ENCODE data around the gene TET1.
A peak's percentile ranks its signal among the peaks of the same experiment; 100 is the strongest.
"Not testable (repeated sequence)": the region's sequence is repeated elsewhere in the genome, so short reads cannot be mapped to it uniquely, and the experiment has no call there.

TET1 gene

GRCh38 chr10:68560186-68560942 is at the start of gene TET1:
Gene TET1, plus strand, starts transcription at chr10:68560337. Its CDS starts 12,002 bp downstream, at chr10:68572339.
- no peaks in the 10 kb centered on the region for H3K36me3 Mint-ChIP-seq (ENCODE audit: low read depth)
- peak within 1 kb of the TSS; percentile 68 for H3K4me3 Mint-ChIP-seq
- H3K9me3 Mint-ChIP-seq = no peaks in the 10 kb centered on the region
- no peak within 1 kb of the TSS for H3K27ac Mint-ChIP-seq
- peak; percentile 54 for DNase-seq
- peaks cover 63% of the 10 kb centered on the region for H3K27me3 Mint-ChIP-seq
- H3K4me1 Mint-ChIP-seq (ENCODE audit: low read depth) = peaks cover 23% of the 10 kb centered on the region

- Mint-ChIP-seq H3K27ac (peak overlapping the region; percentile 10), H3K36me3 (ENCODE audit: low read depth) (peaks cover 54% of the 10 kb centered on the region)
- not testable (repeated sequence) for H3K4me3 Mint-ChIP-seq; H3K9me3 Mint-ChIP-seq; H3K27me3 Mint-ChIP-seq; DNase-seq; H3K4me1 Mint-ChIP-seq (ENCODE audit: low read depth)
These were observed 43.9 kb upstream of the TET1 start for GRCh38 chr10:68516216-68516615.

GRCh38 chr10:68516766-68517165 is 43.4 kb upstream of the TET1 start:
- Mint-ChIP-seq H3K27me3 (no peaks in the 10 kb centered on the region), H3K4me1 (ENCODE audit: low read depth) (peaks cover 9% of the 10 kb centered on the region), H3K27ac (peak overlapping the region; percentile 38), H3K36me3 (ENCODE audit: low read depth) (peaks cover 50% of the 10 kb centered on the region), H3K9me3 (no peaks in the 10 kb centered on the region), H3K4me3 (no peak overlapping the region)
- DNase-seq = no peak

- peak overlapping the region; percentile 38 for H3K27ac Mint-ChIP-seq
- no peak for DNase-seq
- no peaks in the 10 kb centered on the region for H3K27me3 Mint-ChIP-seq
- no peak overlapping the region for H3K4me3 Mint-ChIP-seq
- peaks cover 54% of the 10 kb centered on the region for H3K36me3 Mint-ChIP-seq (ENCODE audit: low read depth)
- H3K9me3 Mint-ChIP-seq = no peaks in the 10 kb centered on the region
- peaks cover 9% of the 10 kb centered on the region for H3K4me1 Mint-ChIP-seq (ENCODE audit: low read depth)
These were observed 42.9 kb upstream of the TET1 start for GRCh38 chr10:68517188-68517587.

- H3K27me3 Mint-ChIP-seq; H3K4me3 Mint-ChIP-seq; H3K9me3 Mint-ChIP-seq; DNase-seq; H3K27ac Mint-ChIP-seq; H3K4me1 Mint-ChIP-seq (ENCODE audit: low read depth): not testable (repeated sequence)
- H3K36me3 Mint-ChIP-seq (ENCODE audit: low read depth) = peaks cover 50% of the 10 kb centered on the region
These were observed 41.5 kb upstream of the TET1 start for GRCh38 chr10:68518609-68519008.

GRCh38 chr10:68525490-68526038 is 34.6 kb upstream of the TET1 start:
- not testable (repeated sequence) for H3K4me3 Mint-ChIP-seq

GRCh38 chr10:68526634-68527307 is 33.4 kb upstream of the TET1 start:
- no peaks in the 10 kb centered on the region for H3K27me3 Mint-ChIP-seq
- DNase-seq = no peak
- no peaks in the 10 kb centered on the region for H3K9me3 Mint-ChIP-seq
- peak overlapping the region; percentile 90 for H3K27ac Mint-ChIP-seq
- peaks cover 7% of the 10 kb centered on the region for H3K4me1 Mint-ChIP-seq (ENCODE audit: low read depth)
- H3K36me3 Mint-ChIP-seq (ENCODE audit: low read depth) = peaks cover 15% of the 10 kb centered on the region
- H3K4me3 Mint-ChIP-seq = peak overlapping the region; percentile 89

More at GRCh38 chr10:68525490-68526038, 34.6 kb upstream of the TET1 start:
- not testable (repeated sequence) for H3K4me1 Mint-ChIP-seq (ENCODE audit: low read depth); DNase-seq; H3K9me3 Mint-ChIP-seq; H3K27me3 Mint-ChIP-seq; H3K27ac Mint-ChIP-seq
- H3K36me3 Mint-ChIP-seq (ENCODE audit: low read depth) = peaks cover 21% of the 10 kb centered on the region

- no peaks in the 10 kb centered on the region for H3K27me3 Mint-ChIP-seq
- H3K4me3 Mint-ChIP-seq = no peak overlapping the region
- no peaks in the 10 kb centered on the region for H3K36me3 Mint-ChIP-seq (ENCODE audit: low read depth)
- H3K9me3 Mint-ChIP-seq = no peaks in the 10 kb centered on the region
- no peak overlapping the region for H3K27ac Mint-ChIP-seq
- no peak for DNase-seq
- no peaks in the 10 kb centered on the region for H3K4me1 Mint-ChIP-seq (ENCODE audit: low read depth)
These were observed 23.2 kb upstream of the TET1 start for GRCh38 chr10:68536973-68537372.

GRCh38 chr10:68537796-68538195 is 22.3 kb upstream of the TET1 start:
- no peaks in the 10 kb centered on the region for H3K27me3 Mint-ChIP-seq
- no peak overlapping the region for H3K4me3 Mint-ChIP-seq
- no peaks in the 10 kb centered on the region for H3K4me1 Mint-ChIP-seq (ENCODE audit: low read depth)
- H3K36me3 Mint-ChIP-seq (ENCODE audit: low read depth) = no peaks in the 10 kb centered on the region
- no peak for DNase-seq
- no peak overlapping the region for H3K27ac Mint-ChIP-seq
- no peaks in the 10 kb centered on the region for H3K9me3 Mint-ChIP-seq

- H3K4me3 Mint-ChIP-seq = no peak overlapping the region
- H3K4me1 Mint-ChIP-seq (ENCODE audit: low read depth) = no peaks in the 10 kb centered on the region
- no peaks in the 10 kb centered on the region for H3K36me3 Mint-ChIP-seq (ENCODE audit: low read depth)
- no peak overlapping the region for H3K27ac Mint-ChIP-seq
- DNase-seq = no peak
- H3K9me3 Mint-ChIP-seq = no peaks in the 10 kb centered on the region
- no peaks in the 10 kb centered on the region for H3K27me3 Mint-ChIP-seq
These were observed 16.9 kb upstream of the TET1 start for GRCh38 chr10:68543004-68543918.

GRCh38 chr10:68550747-68551411 is 9.3 kb upstream of the TET1 start:
- Mint-ChIP-seq H3K4me3 (no peak overlapping the region), H3K36me3 (ENCODE audit: low read depth) (no peaks in the 10 kb centered on the region), H3K4me1 (ENCODE audit: low read depth) (no peaks in the 10 kb centered on the region), H3K27ac (no peak overlapping the region), H3K9me3 (no peaks in the 10 kb centered on the region), H3K27me3 (no peaks in the 10 kb centered on the region)
- DNase-seq = no peak

- Mint-ChIP-seq H3K4me1 (ENCODE audit: low read depth) (no peaks in the 10 kb centered on the region), H3K9me3 (no peaks in the 10 kb centered on the region)
These were observed 7.0 kb upstream of the TET1 start for GRCh38 chr10:68553138-68553537.

GRCh38 chr10:68553599-68553998 is 6.5 kb upstream of the TET1 start:
- Mint-ChIP-seq H3K27me3 (peaks cover 10% of the 10 kb centered on the region), H3K27ac (no peak overlapping the region), H3K4me1 (ENCODE audit: low read depth) (no peaks in the 10 kb centered on the region), H3K36me3 (ENCODE audit: low read depth) (no peaks in the 10 kb centered on the region), H3K9me3 (no peaks in the 10 kb centered on the region), H3K4me3 (no peak overlapping the region)
- DNase-seq = no peak

More at GRCh38 chr10:68553138-68553537, 7.0 kb upstream of the TET1 start:
- Mint-ChIP-seq H3K4me3 (no peak overlapping the region), H3K27me3 (peaks cover 7% of the 10 kb centered on the region), H3K36me3 (ENCODE audit: low read depth) (no peaks in the 10 kb centered on the region), H3K27ac (no peak overlapping the region)
- DNase-seq = no peak

- no peak overlapping the region for H3K4me3 Mint-ChIP-seq
These were observed 1.7 kb upstream of the TET1 start for GRCh38 chr10:68558478-68558877.

More at GRCh38 chr10:68558478-68558877, 1.7 kb upstream of the TET1 start:
- no peaks in the 10 kb centered on the region for H3K9me3 Mint-ChIP-seq
- peaks cover 48% of the 10 kb centered on the region for H3K27me3 Mint-ChIP-seq
- H3K4me1 Mint-ChIP-seq (ENCODE audit: low read depth) = peaks cover 23% of the 10 kb centered on the region
- no peak overlapping the region for H3K27ac Mint-ChIP-seq
- no peak for DNase-seq
- H3K36me3 Mint-ChIP-seq (ENCODE audit: low read depth) = no peaks in the 10 kb centered on the region
